ENCODE measurements around the gene GNGT2.

DNA sequence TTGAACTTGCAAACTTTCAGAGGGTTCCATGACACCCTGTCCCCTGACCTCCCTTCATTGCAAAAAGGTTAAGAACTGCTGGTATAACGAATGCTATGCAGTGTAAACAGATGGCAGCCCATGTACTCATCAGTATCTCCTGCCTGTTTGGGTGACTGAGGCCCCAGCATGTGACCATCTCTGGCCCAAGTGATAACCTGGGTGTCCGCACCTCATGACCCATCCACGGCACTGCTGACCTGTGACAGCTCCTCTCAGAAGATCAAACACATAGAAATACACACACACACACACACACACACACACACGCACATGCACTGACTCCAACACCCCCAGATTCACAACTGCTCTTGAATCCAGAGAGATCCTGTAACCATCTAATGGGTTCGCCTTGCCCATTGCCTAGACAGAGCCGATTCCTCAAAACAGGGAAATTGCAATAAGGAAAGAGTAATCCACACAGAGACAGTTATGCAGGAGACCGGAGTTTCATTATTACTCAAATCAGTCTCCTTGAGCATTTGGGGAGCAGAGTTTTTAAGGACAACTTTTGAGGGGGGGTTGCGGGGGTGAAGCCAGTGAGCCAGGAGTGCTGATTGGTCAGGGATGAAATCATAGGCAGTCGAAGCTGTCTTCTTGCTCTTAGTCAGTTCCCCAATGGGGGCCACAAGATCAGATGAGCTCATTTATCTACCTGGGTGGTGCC, 31.5 kb upstream of the GNGT2 start:
- TF ChIP-seq, protein P1, sequence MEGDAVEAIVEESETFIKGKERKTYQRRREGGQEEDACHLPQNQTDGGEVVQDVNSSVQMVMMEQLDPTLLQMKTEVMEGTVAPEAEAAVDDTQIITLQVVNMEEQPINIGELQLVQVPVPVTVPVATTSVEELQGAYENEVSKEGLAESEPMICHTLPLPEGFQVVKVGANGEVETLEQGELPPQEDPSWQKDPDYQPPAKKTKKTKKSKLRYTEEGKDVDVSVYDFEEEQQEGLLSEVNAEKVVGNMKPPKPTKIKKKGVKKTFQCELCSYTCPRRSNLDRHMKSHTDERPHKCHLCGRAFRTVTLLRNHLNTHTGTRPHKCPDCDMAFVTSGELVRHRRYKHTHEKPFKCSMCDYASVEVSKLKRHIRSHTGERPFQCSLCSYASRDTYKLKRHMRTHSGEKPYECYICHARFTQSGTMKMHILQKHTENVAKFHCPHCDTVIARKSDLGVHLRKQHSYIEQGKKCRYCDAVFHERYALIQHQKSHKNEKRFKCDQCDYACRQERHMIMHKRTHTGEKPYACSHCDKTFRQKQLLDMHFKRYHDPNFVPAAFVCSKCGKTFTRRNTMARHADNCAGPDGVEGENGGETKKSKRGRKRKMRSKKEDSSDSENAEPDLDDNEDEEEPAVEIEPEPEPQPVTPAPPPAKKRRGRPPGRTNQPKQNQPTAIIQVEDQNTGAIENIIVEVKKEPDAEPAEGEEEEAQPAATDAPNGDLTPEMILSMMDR (conservative IDR thresholded peaks at IDR 0.05; ENCODE audit: low read depth, low read length), result no peak
- TF ChIP-seq EZH2 (IDR thresholded peaks at IDR 0.05; ENCODE audit: low read length, unreplicated experiment), result no peak

All from PC-3 (cell line).